GM12801 (cell line): ENCODE measurements around the gene GBP7.

Source experiments
- CTCF ChIP-seq: IDR thresholded peaks from one replicate; pipeline ENCODE4 v1.5.1; 2011; ENCODE audit warnings: control low read depth; ENCODE audit not compliant: insufficient read length; ENCODE audit errors: extremely low read depth

GBP7 gene

GRCh38 chr1:89095737-89096136 lies 80.1 kb downstream of the GBP7 start:
- no peak for TF ChIP-seq CTCF

GRCh38 chr1:89089962-89090361 lies 85.8 kb downstream of the GBP7 start:
- TF ChIP-seq CTCF, result no peak

- no peak for TF ChIP-seq CTCF
Measured at GRCh38 chr1:89088572-89088971, 87.2 kb downstream of the GBP7 start.

GRCh38 chr1:89087241-89087640 lies 88.6 kb downstream of the GBP7 start:
- no peak for TF ChIP-seq CTCF

GRCh38 chr1:89085781-89086180 lies 90.0 kb downstream of the GBP7 start:
- no peak for TF ChIP-seq CTCF
